ENCODE data around the gene ITPR3. TPM values are rescaled to one million over a fixed set of nuclear protein-coding genes. Genes with fewer than 3 reads are reported as not detected.

ITPR3 gene
- total and polyA plus RNA-seq, 2 donors (not counting 3 experiments of a cell fraction or from before 2014, with no cell fraction given): 28.8 to 52.2 TPM

GRCh38 chr6:33675968-33676367 lies 54.8 kb downstream of the ITPR3 start:
- no peak overlapping the region for H3K9ac ChIP-seq (replicated peaks; ENCODE audit: extremely low read depth, insufficient read depth, low read length)
- no peaks in the 10 kb centered on the region for H4K20me1 ChIP-seq (replicated peaks; ENCODE audit: control insufficient read depth, extremely low read depth, insufficient read depth, low read length)
- H3K4me1 ChIP-seq (ENCODE audit: control insufficient read depth, extremely low read depth, insufficient read depth, low read length): peaks cover 25% of the 10 kb centered on the region
- BruUV-seq (replicated peaks): no TSS peak
- no peak overlapping the region for H3K4me3 ChIP-seq (replicated peaks in 1 of 3; ENCODE audit: insufficient read depth in 1 of 3, low read depth in 1 of 3, low read length in 3 of 3)
- H3K9me1 ChIP-seq (replicated peaks; ENCODE audit: control insufficient read depth, extremely low read depth, insufficient read depth, low read length): no peaks in the 10 kb centered on the region
- H3K36me3 ChIP-seq (ENCODE audit: control insufficient read depth in 2 of 2, extremely low read depth in 1 of 2, insufficient read depth in 2 of 2, low read length in 2 of 2): peaks cover 8 to 23% of the 10 kb centered on the region in 2 experiments
- DNase-seq (ENCODE audit: low read depth, low spot score): no peak
- ChIA-PET POLR2A (no interaction called here), CTCF (interaction anchor here (1.2 to 2.1 kb wide), 2 partner anchors 25 to 86 kb away, joined by 4 to 5 read pairs; no protein-coding TSS in a partner anchor)
- H3K27me3 ChIP-seq (ENCODE audit: control insufficient read depth in 2 of 2, insufficient read depth in 2 of 2, low read length in 2 of 2): no peaks in the 10 kb centered on the region
- dilution Hi-C loops (cut with MboI; ENCODE audit: extremely low pct_ligation_motif_present, low sequenced_read_pairs) (no loop called here), intact Hi-C loops (cut with micrococcal nuclease) (no loop called here)
- H3K27ac ChIP-seq (ENCODE audit: insufficient read depth, low read depth, low read length): no peak overlapping the region
- H3K4me2 ChIP-seq (ENCODE audit: insufficient read depth, low read length): no peak overlapping the region
- no peak overlapping the region for H2AFZ ChIP-seq (ENCODE audit: low read depth, low read length)
- TF ChIP-seq POLR2AphosphoS5 (IDR thresholded peaks at IDR 0.05; ENCODE audit: insufficient read depth, low read depth, low read length) (no peak), MYC (IDR thresholded peaks at IDR 0.05; ENCODE audit: low read depth, low read length) (no peak), CTCF (IDR thresholded peaks at IDR 0.05; ENCODE audit: extremely low read depth in 1 of 2, insufficient read depth in 1 of 2, low read depth in 1 of 2, low read length in 2 of 2) (no peak), JUN (IDR thresholded peaks at IDR 0.05; ENCODE audit: borderline replicate concordance, insufficient read depth, insufficient read length, low read depth) (no peak), MAX (IDR thresholded peaks at IDR 0.05; ENCODE audit: insufficient read depth, insufficient read length) (no peak), EZH2 (IDR thresholded peaks at IDR 0.05; ENCODE audit: borderline replicate concordance, low read depth, low read length, severe bottlenecking) (no peak), GATA2 (IDR thresholded peaks at IDR 0.05; ENCODE audit: insufficient read depth, insufficient read length, low read depth, low read length) (no peak), POLR2A (IDR thresholded peaks at IDR 0.05; ENCODE audit: low read depth, low read length) (no peak), FOS (IDR thresholded peaks at IDR 0.05; ENCODE audit: borderline replicate concordance, insufficient read depth, low read length) (no peak)
- no peaks in the 10 kb centered on the region for H3K9me3 ChIP-seq (replicated peaks; ENCODE audit: control insufficient read depth, insufficient read depth, low read length)
- no peaks in the 10 kb centered on the region for H3K79me2 ChIP-seq (ENCODE audit: control insufficient read depth, insufficient read depth, low read length)
- no peak for FAIRE-seq

Measured in endothelial cell of umbilical vein (primary cell).